Memory B cell (primary cell): Measurements from ENCODE around the gene AKR7A2.
"Not testable (repeated sequence)": the region's sequence is repeated elsewhere in the genome, so short reads cannot be mapped to it uniquely, and the experiment has no call there.

Experiments
- ATAC-seq: fragments of 150-1000 bp; cut with Tn5 transposase; 2 replicates; pipeline ENCODE4 v1.10.0; 2021; ENCODE audit warnings: low read depth, mild to moderate bottlenecking, moderate library complexity
- DNase-seq, 2 donors: peaks; one replicate each; pipeline ENCODE4 v3.0.0; 2022; ENCODE audit warnings: low spot score in 2 of 2
- H3K27ac Mint-ChIP-seq: one replicate; pipeline ENCODE4 v1.8.0; 2022; ENCODE audit warnings: mild to moderate bottlenecking, moderate library complexity, mixed read lengths
- H3K27me3 Mint-ChIP-seq: one replicate; pipeline ENCODE4 v1.8.0; 2022; ENCODE audit warnings: mixed read lengths
- H3K36me3 Mint-ChIP-seq: one replicate; pipeline ENCODE4 v1.8.0; 2022; ENCODE audit warnings: mild to moderate bottlenecking, mixed read lengths
- H3K4me1 Mint-ChIP-seq: one replicate; pipeline ENCODE4 v1.8.0; 2022; ENCODE audit warnings: mixed read lengths
- H3K4me3 Mint-ChIP-seq: one replicate; pipeline ENCODE4 v1.8.0; 2022; ENCODE audit warnings: mild to moderate bottlenecking, moderate library complexity, mixed read lengths
- H3K9me3 Mint-ChIP-seq: one replicate; pipeline ENCODE4 v1.8.0; 2022; ENCODE audit warnings: mixed read lengths

AKR7A2 gene

GRCh38 chr1:19285807-19286206 lies 26.1 kb downstream of the AKR7A2 start:
- not testable (repeated sequence) for H3K4me1 Mint-ChIP-seq, H3K9me3 Mint-ChIP-seq, H3K27me3 Mint-ChIP-seq, H3K36me3 Mint-ChIP-seq, DNase-seq, H3K4me3 Mint-ChIP-seq, ATAC-seq, H3K27ac Mint-ChIP-seq

GRCh38 chr1:19285366-19285765 lies 26.6 kb downstream of the AKR7A2 start:
- not testable (repeated sequence) for H3K27ac Mint-ChIP-seq, H3K4me1 Mint-ChIP-seq, H3K9me3 Mint-ChIP-seq, ATAC-seq, H3K27me3 Mint-ChIP-seq, H3K4me3 Mint-ChIP-seq, DNase-seq, H3K36me3 Mint-ChIP-seq

GRCh38 chr1:19284881-19285280 lies 27.1 kb downstream of the AKR7A2 start:
- DNase-seq, result no peak

GRCh38 chr1:19283891-19284290 lies 28.1 kb downstream of the AKR7A2 start:
- peaks cover 6% of the 10 kb centered on the region for H3K36me3 Mint-ChIP-seq

More at GRCh38 chr1:19284881-19285280, 27.1 kb downstream of the AKR7A2 start:
- ATAC-seq, result no peak
- Mint-ChIP-seq H3K27ac (no peak overlapping the region), H3K4me3 (no peak overlapping the region), H3K36me3 (peaks cover 7% of the 10 kb centered on the region), H3K27me3 (peaks cover 5% of the 10 kb centered on the region), H3K9me3 (no peaks in the 10 kb centered on the region), H3K4me1 (peaks cover 6% of the 10 kb centered on the region)

GRCh38 chr1:19274636-19275035 lies 37.3 kb downstream of the AKR7A2 start:
- Mint-ChIP-seq H3K4me1 (no peaks in the 10 kb centered on the region), H3K4me3 (no peak overlapping the region), H3K9me3 (peaks cover 7% of the 10 kb centered on the region), H3K27me3 (peaks cover 9% of the 10 kb centered on the region), H3K36me3 (peaks cover 11% of the 10 kb centered on the region), H3K27ac (no peak overlapping the region)
- DNase-seq (no peak), ATAC-seq (no peak)

More at GRCh38 chr1:19283891-19284290, 28.1 kb downstream of the AKR7A2 start:
- ATAC-seq (no peak), DNase-seq (no peak)
- H3K27me3 Mint-ChIP-seq, result peaks cover 3% of the 10 kb centered on the region
- H3K4me3 Mint-ChIP-seq, result no peak overlapping the region
- peaks cover 3% of the 10 kb centered on the region for H3K4me1 Mint-ChIP-seq
- H3K9me3 Mint-ChIP-seq, result no peaks in the 10 kb centered on the region
- no peak overlapping the region for H3K27ac Mint-ChIP-seq

DNA sequence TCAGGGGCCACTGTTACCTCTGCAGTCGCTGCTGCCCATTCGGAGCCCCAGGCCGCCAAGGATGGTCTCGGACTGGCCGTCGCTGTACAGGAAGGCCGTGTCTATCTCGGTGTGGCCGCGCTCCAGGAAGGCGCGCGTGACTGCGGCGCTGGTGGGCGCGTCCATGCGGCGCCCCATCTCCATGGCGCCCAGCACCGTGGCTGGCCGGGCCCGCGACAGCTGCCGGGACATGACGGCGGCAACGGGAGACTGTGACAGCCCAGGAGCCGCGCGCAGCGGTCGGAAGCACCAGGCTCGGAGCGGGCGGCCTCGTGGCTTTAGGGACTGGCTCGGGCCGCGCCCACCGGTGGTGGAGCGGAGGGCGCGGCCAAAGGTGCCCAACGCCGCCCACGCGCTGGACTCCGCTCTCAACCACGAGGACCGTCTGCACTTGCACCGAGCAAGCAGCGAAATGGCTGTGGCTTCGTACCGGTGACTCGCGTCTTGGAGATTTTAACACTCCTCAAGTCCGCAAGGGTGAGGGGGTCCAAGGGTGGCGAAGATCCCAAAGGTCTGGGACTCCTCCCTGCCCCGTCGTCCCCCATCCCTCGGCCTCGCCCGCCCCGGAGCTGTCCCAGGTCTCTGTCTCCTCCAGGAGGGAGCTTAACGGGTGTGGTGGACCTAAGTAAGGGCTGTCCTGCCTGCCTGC lies 38.0 kb downstream of the AKR7A2 start:
- not testable (repeated sequence) for DNase-seq, H3K27ac Mint-ChIP-seq, H3K4me1 Mint-ChIP-seq, H3K27me3 Mint-ChIP-seq, H3K9me3 Mint-ChIP-seq, H3K4me3 Mint-ChIP-seq, ATAC-seq
- H3K36me3 Mint-ChIP-seq, result peaks cover 11% of the 10 kb centered on the region

- no peak for ATAC-seq
- H3K4me3 Mint-ChIP-seq, result no peak overlapping the region
- H3K27ac Mint-ChIP-seq, result no peak overlapping the region
These were observed 38.7 kb downstream of the AKR7A2 start for GRCh38 chr1:19273106-19273843.

GRCh38 chr1:19272064-19272463 lies 39.9 kb downstream of the AKR7A2 start:
- Mint-ChIP-seq H3K9me3 (peaks cover 6% of the 10 kb centered on the region), H3K36me3 (peaks cover 11% of the 10 kb centered on the region), H3K4me3 (no peak overlapping the region), H3K27me3 (peaks cover 9% of the 10 kb centered on the region), H3K27ac (no peak overlapping the region), H3K4me1 (no peaks in the 10 kb centered on the region)
- no peak for DNase-seq
- no peak for ATAC-seq

More at GRCh38 chr1:19273106-19273843, 38.7 kb downstream of the AKR7A2 start:
- H3K4me1 Mint-ChIP-seq, result no peaks in the 10 kb centered on the region
- H3K27me3 Mint-ChIP-seq, result peaks cover 9% of the 10 kb centered on the region
- peaks cover 11% of the 10 kb centered on the region for H3K36me3 Mint-ChIP-seq
- H3K9me3 Mint-ChIP-seq, result peaks cover 7% of the 10 kb centered on the region
- DNase-seq, result no peak

DNA sequence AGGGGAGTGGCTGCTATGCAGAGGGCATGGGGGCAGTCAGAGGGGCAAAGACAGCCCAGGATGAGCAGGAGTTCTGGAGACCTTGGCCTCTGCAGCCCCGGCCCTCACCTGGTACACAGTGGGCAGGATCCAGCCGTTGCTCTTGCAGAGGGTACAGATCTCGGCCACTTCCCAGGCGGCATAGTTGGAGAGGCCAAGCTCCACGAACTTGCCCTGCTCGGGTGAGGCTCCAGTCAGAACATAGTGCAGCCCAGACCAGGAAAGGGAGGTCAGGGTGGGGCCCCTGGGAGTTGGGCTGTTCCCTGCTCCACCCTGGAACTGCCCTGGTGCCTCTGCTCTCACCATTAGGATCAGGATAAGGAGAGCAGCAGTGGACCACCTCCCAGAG lies 41.6 kb downstream of the AKR7A2 start:
- H3K27me3 Mint-ChIP-seq, H3K4me1 Mint-ChIP-seq, DNase-seq, H3K4me3 Mint-ChIP-seq, H3K27ac Mint-ChIP-seq, H3K9me3 Mint-ChIP-seq, ATAC-seq: not testable (repeated sequence)
- H3K36me3 Mint-ChIP-seq, result peaks cover 13% of the 10 kb centered on the region

- H3K27ac Mint-ChIP-seq, DNase-seq, H3K4me3 Mint-ChIP-seq, H3K27me3 Mint-ChIP-seq, H3K9me3 Mint-ChIP-seq, ATAC-seq, H3K4me1 Mint-ChIP-seq: not testable (repeated sequence)
- H3K36me3 Mint-ChIP-seq, result peaks cover 13% of the 10 kb centered on the region
These were observed 42.3 kb downstream of the AKR7A2 start for GRCh38 chr1:19269427-19270342.

- Mint-ChIP-seq H3K9me3 (peaks cover 2% of the 10 kb centered on the region), H3K27me3 (peaks cover 6% of the 10 kb centered on the region), H3K4me1 (no peaks in the 10 kb centered on the region), H3K27ac (no peak overlapping the region), H3K36me3 (peaks cover 9% of the 10 kb centered on the region), H3K4me3 (no peak overlapping the region)
- ATAC-seq, result no peak
- no peak for DNase-seq
These were observed 43.5 kb downstream of the AKR7A2 start for GRCh38 chr1:19268445-19268844.

DNA sequence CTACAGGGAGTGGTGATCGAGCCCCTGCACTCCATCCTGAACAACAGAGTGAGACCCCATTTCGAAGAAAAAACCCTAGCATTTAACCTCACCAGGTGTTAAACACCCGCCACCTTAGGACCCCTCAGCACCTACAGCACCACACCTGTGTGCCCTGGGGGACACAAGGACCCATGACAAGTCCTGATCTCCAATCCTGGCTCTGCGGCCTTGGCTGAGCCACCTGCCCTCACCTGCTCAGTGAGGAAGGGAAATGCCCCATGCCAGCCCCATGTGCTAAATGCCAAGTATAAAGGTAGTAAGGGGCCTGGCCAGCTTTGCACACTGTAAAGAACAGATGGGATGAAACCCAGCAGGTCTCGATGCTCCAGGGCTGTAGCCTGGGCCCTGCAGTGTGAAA lies 49.2 kb downstream of the AKR7A2 start:
- no peak overlapping the region for H3K27ac Mint-ChIP-seq
- H3K4me1 Mint-ChIP-seq, result no peaks in the 10 kb centered on the region
- peaks cover 1% of the 10 kb centered on the region for H3K9me3 Mint-ChIP-seq
- H3K4me3 Mint-ChIP-seq, result no peak overlapping the region
- ATAC-seq, result no peak
- H3K27me3 Mint-ChIP-seq, result no peaks in the 10 kb centered on the region
- no peak for DNase-seq
- peaks cover 5% of the 10 kb centered on the region for H3K36me3 Mint-ChIP-seq

- Mint-ChIP-seq H3K4me3 (no peak overlapping the region), H3K27me3 (no peaks in the 10 kb centered on the region), H3K27ac (no peak overlapping the region), H3K36me3 (peaks cover 7% of the 10 kb centered on the region), H3K4me1 (no peaks in the 10 kb centered on the region), H3K9me3 (peaks cover 1% of the 10 kb centered on the region)
- DNase-seq, result no peak
- ATAC-seq, result no peak
These were observed 49.9 kb downstream of the AKR7A2 start for GRCh38 chr1:19262047-19262446.
